Measurements from ENCODE around the gene MRPS17.

DNA sequence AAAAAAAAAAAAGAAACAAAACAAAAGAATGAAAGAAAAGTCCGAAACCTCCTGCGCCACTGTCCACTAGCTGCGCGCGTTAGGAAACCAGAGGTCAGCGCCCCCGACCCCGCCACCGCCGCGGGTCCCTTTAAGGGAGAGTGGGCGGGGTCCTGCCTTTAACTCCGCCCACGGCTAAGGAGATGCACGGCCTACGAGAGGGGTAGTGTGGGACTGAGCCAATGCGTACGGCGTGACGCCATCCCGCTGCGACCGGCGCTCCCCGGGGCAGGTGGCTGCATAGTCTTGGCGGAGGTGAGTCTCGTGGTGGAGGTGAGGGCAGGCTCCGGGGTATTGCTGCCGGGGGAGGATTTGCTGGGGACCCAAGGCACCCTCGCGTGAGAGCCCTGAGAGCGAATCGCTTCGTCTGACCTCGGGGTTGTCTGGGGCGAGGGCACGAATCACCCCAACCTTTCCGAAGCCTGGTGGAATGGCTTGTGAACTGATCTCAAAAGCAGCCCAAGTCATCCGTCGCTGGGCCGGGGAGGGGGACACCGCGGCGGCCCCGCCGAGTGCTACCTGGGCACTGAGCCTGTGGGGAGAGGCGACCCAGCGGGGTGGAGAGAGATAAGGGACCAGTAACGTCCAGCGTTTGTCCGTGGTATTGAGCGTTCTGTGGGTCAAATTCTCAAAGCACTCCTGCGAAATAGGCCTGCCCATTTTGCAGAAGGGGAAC is at the start of gene MRPS17:
- TF ChIP-seq, protein P1, sequence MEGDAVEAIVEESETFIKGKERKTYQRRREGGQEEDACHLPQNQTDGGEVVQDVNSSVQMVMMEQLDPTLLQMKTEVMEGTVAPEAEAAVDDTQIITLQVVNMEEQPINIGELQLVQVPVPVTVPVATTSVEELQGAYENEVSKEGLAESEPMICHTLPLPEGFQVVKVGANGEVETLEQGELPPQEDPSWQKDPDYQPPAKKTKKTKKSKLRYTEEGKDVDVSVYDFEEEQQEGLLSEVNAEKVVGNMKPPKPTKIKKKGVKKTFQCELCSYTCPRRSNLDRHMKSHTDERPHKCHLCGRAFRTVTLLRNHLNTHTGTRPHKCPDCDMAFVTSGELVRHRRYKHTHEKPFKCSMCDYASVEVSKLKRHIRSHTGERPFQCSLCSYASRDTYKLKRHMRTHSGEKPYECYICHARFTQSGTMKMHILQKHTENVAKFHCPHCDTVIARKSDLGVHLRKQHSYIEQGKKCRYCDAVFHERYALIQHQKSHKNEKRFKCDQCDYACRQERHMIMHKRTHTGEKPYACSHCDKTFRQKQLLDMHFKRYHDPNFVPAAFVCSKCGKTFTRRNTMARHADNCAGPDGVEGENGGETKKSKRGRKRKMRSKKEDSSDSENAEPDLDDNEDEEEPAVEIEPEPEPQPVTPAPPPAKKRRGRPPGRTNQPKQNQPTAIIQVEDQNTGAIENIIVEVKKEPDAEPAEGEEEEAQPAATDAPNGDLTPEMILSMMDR (IDR thresholded peaks at IDR 0.05 in 4 of 5, conservative IDR thresholded peaks at IDR 0.05 in 1 of 5), result peak in 1 of 5 experiments; percentile 36
- TF ChIP-seq POLR2A (IDR thresholded peaks at IDR 0.05), result peak; percentile 74 to 76
